Activated T-cell treated with anti-CD3 and anti-CD28 coated beads, Interleukin-2, amount 50 U/mL, for 48 hours (primary cell): ENCODE data around the gene ICAM1.
"Not testable (repeated sequence)": the region's sequence is repeated elsewhere in the genome, so short reads cannot be mapped to it uniquely, and the experiment has no call there.

Experiments used
- DNase-seq, 2 experiments: peaks; one replicate each; pipeline ENCODE4 v3.0.0-alpha.2; 2020

Gene ICAM1

DNA sequence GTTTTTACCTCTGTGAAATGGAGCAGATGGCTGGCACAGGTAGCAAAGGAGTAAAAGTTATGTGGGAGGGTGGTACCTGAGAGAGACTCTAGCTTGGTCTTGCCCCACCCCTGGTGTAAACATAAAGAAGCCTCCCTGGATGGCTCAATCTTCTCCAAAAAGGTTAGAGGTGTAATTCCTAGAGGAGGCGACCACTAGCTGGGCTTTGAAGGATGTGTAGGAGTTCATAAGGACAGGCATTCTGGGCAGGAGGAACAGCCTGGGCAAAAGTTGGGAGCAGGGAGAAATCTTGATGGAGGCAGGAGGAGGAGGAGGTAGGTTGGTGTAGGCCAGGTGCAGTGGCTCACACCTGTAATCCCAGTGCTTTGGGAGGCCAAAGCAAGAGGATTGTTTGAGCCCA is 8.0 kb downstream of the ICAM1 start:
- DNase-seq: no peak

DNA sequence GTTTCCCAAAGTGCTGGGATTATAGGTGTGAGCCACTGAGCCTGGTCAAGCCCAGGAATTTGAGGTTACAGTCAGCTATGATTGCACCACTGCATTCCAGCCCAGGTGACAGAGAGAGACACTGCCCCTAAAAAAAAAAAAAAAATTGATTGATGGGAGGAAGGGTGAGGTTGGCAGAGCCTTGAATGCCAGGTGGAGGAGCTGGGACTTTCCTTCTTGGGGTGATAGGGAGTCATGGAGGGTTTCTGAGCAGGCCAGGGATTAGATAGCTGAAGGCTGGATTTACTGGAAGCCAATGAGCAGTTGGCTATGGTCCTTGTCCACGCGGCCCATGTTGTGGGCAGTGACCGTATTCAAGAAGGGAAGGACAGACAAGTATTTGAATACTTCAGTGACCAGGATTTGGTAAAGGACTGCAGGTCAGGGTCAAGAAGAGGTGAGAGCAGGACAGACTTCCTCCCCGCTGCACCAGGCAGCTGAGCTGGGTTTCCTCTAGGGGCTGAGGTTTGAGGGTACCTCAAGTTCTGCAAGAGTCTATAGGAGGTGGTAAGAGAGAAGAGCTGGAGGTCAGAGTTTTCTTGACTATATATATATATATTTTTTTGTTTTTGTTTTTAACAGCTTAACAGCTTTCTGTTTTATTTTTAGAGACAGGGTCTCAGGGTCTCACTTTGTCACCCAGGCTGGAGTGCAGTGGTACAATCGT is 9.0 kb downstream of the ICAM1 start:
- DNase-seq: no peak

DNA sequence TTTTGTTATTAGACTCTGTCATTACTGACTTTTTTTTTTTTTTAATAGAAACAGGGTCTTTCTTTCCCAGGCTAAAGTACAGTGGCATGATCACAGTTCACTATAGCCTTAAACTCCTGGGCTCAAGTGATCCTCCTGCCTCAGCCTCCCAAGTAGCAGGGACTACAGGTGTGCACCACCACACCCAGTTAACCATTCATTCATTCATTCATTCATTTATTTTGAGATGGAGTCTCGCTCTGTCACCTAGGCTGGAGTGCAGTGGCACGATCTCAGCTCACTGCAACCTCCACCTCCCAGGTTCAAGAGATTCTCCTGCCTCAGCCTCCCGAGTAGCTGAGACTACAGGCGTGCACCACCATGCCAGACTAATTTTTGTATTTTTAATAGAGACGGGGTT is 11.1 kb downstream of the ICAM1 start:
- DNase-seq: not testable (repeated sequence)

DNA sequence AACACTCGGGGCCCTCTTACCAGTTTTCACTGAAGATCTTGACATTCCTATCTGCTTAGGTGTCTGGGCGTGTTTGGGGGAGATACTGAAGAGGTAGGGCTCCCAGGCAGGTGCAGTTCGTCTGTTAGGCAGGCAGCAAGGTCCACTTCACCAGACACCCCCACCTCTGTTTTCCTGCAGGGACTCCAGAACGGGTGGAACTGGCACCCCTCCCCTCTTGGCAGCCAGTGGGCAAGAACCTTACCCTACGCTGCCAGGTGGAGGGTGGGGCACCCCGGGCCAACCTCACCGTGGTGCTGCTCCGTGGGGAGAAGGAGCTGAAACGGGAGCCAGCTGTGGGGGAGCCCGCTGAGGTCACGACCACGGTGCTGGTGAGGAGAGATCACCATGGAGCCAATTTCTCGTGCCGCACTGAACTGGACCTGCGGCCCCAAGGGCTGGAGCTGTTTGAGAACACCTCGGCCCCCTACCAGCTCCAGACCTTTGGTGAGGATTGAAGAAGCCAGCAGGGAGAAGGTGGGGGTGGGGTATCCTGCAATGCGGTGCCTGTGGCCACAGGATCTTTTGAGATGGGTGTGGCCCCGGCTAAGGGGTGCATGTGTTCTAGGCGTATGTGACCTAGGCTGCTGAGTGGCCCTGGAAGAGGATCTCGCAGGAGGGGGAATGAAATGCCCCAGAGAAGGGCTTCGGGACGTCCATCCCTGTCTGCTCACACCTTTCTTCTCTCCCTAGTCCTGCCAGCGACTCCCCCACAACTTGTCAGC is 12.6 kb downstream of the ICAM1 start:
- DNase-seq: no peak

DNA sequence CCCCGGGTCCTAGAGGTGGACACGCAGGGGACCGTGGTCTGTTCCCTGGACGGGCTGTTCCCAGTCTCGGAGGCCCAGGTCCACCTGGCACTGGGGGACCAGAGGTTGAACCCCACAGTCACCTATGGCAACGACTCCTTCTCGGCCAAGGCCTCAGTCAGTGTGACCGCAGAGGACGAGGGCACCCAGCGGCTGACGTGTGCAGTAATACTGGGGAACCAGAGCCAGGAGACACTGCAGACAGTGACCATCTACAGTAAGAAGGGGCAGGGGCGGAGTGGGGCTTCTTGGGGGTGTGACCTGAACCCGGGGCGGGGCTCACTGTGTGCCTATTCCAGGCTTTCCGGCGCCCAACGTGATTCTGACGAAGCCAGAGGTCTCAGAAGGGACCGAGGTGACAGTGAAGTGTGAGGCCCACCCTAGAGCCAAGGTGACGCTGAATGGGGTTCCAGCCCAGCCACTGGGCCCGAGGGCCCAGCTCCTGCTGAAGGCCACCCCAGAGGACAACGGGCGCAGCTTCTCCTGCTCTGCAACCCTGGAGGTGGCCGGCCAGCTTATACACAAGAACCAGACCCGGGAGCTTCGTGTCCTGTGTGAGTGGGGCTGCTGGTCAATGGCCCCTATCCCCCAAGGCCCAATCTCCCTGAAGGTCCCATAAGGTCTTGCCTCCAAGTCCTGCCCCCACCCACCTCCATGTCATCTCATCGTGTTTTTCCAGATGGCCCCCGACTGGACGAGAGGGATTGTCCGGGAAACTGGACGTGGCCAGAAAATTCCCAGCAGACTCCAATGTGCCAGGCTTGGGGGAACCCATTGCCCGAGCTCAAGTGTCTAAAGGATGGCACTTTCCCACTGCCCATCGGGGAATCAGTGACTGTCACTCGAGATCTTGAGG is 13.4 kb downstream of the ICAM1 start:
- no peak for DNase-seq

DNA sequence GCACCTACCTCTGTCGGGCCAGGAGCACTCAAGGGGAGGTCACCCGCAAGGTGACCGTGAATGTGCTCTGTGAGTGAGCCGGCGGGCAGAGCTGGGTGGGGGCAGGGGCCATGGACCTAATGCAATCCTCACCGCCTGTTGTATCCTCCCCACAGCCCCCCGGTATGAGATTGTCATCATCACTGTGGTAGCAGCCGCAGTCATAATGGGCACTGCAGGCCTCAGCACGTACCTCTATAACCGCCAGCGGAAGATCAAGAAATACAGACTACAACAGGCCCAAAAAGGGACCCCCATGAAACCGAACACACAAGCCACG is 14.0 kb downstream of the ICAM1 start:
- no peak for DNase-seq

DNA sequence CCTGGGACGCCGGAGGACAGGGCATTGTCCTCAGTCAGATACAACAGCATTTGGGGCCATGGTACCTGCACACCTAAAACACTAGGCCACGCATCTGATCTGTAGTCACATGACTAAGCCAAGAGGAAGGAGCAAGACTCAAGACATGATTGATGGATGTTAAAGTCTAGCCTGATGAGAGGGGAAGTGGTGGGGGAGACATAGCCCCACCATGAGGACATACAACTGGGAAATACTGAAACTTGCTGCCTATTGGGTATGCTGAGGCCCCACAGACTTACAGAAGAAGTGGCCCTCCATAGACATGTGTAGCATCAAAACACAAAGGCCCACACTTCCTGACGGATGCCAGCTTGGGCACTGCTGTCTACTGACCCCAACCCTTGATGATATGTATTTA is 14.5 kb downstream of the ICAM1 start:
- no peak for DNase-seq

DNA sequence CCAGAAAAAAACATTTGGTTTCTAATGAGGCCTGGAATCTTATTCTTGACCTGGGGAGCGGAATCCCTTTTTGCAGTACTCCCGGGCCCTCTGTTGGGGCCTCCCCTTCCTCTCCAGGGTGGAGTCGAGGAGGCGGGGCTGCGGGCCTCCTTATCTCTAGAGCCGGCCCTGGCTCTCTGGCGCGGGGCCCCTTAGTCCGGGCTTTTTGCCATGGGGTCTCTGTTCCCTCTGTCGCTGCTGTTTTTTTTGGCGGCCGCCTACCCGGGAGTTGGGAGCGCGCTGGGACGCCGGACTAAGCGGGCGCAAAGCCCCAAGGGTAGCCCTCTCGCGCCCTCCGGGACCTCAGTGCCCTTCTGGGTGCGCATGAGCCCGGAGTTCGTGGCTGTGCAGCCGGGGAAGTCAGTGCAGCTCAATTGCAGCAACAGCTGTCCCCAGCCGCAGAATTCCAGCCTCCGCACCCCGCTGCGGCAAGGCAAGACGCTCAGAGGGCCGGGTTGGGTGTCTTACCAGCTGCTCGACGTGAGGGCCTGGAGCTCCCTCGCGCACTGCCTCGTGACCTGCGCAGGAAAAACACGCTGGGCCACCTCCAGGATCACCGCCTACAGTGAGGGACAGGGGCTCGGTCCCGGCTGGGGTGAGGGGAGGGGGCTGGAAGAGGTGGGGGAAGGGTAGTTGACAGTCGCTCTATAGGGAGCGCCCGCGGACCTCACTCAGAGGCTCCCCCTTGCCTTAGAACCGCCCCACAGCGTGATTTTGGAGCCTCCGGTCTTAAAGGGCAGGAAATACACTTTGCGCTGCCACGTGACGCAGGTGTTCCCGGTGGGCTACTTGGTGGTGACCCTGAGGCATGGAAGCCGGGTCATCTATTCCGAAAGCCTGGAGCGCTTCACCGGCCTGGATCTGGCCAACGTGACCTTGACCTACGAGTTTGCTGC is 16.1 kb downstream of the ICAM1 start, which contains the start of gene ICAM4:
Gene ICAM4, plus strand, starts transcription at position 153 of the 935 bp plus-strand sequence. Its CDS starts 58 bp downstream, at position 211.
- peak; percentile 58 to 64 for DNase-seq

DNA sequence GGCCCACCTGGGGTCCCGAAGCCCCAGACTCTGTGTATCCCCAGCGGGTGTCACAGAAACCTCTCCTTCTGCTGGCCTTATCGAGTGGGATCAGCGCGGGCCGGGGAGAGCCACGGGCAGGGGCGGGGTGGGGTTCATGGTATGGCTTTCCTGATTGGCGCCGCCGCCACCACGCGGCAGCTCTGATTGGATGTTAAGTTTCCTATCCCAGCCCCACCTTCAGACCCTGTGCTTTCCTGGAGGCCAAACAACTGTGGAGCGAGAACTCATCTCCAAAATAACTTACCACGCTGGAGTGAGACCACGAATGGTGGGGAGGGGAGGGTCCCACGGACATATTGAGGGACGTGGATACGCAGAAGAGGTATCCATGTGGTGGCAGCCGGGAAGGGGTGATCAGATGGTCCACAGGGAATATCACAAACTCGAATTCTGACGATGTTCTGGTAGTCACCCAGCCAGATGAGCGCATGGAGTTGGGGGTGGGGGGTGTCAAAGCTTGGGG is 17.8 kb downstream of the ICAM1 start:
- DNase-seq: peak; percentile 73

DNA sequence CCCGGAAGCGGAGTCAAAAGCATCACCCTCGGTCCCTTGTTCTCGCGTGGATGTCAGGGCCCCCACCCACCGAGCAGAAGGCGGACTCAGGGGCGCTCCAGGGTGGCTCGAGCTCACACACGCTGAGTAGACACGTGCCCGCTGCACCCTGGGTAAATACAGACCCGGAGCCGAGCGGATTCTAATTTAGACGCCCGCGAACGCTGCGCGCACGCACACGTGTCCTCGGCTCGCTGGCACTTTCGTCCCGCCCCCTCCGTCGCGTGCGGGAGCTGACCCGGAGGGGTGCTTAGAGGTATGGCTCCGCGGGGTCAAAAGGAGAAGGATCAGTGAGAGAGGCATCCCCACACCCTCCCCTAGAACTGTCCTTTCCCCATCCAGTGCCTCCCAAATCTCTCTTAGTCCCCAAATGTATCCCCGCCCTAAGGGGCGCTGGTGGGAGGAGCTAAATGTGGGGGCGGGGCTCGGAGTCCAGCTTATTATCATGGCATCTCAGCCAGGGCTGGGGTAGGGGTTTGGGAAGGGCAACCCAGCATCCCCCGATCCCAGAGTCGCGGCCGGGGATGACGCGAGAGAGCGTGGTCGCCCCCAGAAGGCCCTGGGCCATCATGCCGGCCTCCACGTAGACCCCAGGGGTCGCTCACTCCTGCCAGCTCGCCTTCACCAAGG is 18.4 kb downstream of the ICAM1 start:
- peak; percentile 80 to 84 for DNase-seq

DNA sequence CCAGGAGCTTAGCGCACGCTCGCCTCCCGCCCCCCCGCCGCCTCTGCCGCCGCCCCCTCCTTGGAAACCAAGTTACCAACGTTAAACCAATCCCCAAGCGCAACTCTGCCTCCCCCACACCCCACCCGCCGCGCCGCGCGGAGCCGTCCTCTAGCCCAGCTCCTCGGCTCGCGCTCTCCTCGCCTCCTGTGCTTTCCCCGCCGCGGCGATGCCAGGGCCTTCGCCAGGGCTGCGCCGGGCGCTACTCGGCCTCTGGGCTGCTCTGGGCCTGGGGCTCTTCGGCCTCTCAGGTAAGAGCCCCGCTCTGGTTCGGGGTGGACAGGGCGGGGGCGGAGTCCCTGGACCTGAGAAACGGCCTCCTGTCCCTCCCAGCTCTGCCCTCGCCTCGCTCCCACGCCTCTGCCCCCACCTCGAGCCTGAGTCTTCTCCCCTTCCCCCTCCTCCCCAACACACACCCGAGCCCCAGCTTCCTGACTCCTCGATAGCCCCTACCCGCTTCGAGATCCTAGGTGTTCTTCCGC is 19.0 kb downstream of the ICAM1 start, which contains the start of gene ICAM5:
Gene ICAM5, plus strand, starts transcription at position 117 of the 521 bp plus-strand sequence. Its CDS starts 92 bp downstream, at position 209.
- DNase-seq: peak; percentile 58 to 63

DNA sequence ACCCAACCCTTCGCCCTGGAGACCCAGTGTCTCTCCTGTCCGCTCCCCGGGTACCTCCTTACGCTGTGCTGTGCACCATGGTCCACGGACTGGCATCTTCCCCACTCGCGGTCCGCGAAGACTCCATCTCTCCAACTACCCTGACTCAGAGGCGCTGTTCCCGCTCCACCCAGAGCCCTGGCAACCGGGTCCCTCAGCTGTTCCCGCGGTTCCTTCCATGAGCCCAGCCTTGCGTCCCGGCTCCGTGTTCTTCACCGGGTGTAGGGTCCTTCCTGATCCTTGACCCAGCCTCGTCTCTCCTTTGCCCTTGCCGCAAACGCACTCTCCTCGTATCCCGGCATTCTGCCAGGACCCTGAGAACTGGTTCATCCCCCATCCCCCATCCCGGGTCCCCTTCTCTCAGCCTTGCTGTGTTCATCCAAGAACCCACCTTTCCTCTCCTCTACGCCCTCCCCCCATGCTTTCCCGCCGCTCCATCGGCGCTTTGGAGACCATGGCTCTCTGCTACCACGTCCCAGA is 19.5 kb downstream of the ICAM1 start:
- DNase-seq: peak; percentile 53 to 60

DNA sequence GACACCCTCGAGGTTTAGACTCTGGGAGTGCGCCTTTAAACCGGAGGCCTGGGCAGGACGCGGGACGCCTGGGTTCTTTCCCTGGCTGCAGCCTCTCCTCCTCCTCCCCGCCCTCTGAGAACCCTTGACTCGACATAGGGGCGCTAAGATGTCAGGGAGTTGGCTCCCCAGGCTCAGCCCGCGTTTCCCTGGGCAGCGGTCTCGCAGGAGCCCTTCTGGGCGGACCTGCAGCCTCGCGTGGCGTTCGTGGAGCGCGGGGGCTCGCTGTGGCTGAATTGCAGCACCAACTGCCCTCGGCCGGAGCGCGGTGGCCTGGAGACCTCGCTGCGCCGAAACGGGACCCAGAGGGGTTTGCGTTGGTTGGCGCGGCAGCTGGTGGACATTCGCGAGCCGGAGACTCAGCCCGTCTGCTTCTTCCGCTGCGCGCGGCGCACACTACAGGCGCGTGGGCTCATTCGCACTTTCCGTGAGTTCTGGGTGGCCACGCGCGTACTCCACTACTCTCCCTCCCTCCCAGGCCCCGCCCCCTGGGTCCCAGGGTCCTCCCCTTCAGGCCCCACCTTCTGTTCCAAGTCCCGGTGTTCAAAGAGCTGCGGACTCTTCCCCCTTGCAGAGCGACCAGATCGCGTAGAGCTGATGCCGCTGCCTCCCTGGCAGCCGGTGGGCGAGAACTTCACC is 20.1 kb downstream of the ICAM1 start:
- peak; percentile 69 to 77 for DNase-seq

DNA sequence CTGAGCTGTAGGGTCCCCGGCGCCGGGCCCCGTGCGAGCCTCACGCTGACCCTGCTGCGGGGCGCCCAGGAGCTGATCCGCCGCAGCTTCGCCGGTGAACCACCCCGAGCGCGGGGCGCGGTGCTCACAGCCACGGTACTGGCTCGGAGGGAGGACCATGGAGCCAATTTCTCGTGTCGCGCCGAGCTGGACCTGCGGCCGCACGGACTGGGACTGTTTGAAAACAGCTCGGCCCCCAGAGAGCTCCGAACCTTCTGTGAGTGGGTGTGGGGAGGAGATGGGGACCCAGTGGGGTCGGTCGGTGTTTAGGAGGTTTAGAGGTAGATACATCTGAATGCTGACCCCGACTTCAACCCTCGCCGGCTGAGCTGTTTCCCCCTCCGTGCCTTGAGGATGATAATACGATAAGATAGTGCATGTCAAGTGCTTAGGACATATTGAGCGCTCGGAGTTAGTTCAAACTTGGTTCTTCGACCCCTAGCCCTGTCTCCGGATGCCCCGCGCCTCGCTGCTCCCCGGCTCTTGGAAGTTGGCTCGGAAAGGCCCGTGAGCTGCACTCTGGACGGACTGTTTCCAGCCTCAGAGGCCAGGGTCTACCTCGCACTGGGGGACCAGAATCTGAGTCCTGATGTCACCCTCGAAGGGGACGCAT is 20.8 kb downstream of the ICAM1 start:
- peak in 1 of 2 experiments; percentile 55 for DNase-seq

DNA sequence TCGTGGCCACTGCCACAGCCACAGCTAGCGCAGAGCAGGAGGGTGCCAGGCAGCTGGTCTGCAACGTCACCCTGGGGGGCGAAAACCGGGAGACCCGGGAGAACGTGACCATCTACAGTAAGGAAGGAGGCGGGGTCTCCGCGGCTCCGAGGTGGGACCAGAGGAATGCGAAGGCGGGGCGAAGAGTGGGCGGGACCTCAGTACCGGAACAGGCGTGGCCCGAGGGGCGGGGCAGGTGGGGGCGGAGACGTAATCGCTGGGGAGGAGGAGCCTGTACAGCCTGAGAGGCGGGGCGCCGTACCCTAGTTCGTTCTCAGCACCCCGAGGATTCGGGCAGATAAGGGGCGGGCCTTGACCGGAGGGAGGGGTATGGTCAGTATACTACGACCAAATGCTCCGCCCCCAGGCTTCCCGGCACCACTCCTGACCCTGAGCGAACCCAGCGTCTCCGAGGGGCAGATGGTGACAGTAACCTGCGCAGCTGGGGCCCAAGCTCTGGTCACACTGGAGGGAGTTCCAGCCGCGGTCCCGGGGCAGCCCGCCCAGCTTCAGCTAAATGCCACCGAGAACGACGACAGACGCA is 21.4 kb downstream of the ICAM1 start:
- peak; percentile 87 to 89 for DNase-seq

DNA sequence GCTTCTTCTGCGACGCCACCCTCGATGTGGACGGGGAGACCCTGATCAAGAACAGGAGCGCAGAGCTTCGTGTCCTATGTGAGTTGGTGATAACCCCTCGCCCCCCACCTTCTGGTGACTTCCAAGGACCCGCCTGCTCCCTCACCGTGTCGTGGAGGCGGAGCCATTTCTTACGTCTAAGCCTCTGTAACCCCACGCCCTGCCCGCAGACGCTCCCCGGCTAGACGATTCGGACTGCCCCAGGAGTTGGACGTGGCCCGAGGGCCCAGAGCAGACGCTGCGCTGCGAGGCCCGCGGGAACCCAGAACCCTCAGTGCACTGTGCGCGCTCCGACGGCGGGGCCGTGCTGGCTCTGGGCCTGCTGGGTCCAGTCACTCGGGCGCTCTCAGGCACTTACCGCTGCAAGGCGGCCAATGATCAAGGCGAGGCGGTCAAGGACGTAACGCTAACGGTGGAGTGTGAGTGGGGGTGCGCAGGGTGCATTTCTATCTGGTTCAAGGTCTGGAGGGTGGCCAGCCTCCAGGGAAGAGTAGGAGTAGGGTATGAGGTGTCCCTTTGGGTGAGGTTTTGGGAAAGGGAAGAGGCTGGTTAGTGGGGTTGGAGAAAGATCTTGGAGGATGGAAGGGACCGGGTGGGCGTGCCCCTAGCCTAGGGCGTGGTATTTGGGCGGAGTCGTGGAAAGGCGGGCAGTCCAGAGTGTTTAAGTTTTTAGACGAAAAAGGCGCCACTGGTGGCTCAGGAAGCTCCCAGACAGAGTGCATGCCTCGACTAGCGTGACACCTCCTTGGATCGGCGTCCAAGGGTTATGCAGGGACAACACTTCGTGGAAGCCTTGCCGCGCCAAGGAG is 22.1 kb downstream of the ICAM1 start:
- DNase-seq: peak in 1 of 2 experiments; percentile 46

DNA sequence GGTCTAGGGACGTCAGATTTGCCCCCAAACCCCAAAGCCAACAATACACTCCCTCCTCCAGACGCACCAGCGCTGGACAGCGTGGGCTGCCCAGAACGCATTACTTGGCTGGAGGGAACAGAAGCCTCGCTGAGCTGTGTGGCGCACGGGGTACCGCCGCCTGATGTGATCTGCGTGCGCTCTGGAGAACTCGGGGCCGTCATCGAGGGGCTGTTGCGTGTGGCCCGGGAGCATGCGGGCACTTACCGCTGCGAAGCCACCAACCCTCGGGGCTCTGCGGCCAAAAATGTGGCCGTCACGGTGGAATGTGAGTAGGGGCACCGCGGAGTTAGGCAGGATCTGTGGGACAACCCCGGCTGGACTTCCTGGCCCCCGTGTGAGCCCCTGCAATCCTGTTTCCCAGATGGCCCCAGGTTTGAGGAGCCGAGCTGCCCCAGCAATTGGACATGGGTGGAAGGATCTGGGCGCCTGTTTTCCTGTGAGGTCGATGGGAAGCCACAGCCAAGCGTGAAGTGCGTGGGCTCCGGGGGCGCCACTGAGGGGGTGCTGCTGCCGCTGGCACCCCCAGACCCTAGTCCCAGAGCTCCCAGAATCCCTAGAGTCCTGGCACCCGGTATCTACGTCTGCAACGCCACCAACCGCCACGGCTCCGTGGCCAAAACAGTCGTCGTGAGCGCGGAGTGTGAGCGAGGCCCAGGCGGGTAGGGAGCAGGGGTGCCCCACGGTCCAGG is 22.9 kb downstream of the ICAM1 start:
- DNase-seq: no peak

DNA sequence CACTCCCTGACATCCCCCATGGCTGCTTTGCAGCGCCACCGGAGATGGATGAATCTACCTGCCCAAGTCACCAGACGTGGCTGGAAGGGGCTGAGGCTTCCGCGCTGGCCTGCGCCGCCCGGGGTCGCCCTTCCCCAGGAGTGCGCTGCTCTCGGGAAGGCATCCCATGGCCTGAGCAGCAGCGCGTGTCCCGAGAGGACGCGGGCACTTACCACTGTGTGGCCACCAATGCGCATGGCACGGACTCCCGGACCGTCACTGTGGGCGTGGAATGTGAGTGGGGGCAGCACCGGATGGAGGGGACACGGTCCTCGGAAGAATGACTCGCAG is 23.4 kb downstream of the ICAM1 start:
- DNase-seq: peak; percentile 40 to 45
